GM10248 (cell line): ENCODE results near the gene PIP5K1B.

ENCODE experiments used
- CTCF ChIA-PET: fragments of 300-600 bp; sonication (Branson Sonifier 250); formaldehyde crosslinking; extraction: SDS; loops from one replicate; lab custom pipeline; 2021; ENCODE audit warnings: antibody characterized with exemption; lab: Yijun Ruan, JAX
- POLR2A ChIA-PET: fragments of 350-650 bp; sonication (Branson Sonifier 250); formaldehyde crosslinking; extraction: SDS; loops from one replicate; lab custom pipeline; 2020; ENCODE audit warnings: antibody characterized with exemption; lab: Yijun Ruan, JAX
- DNase-seq: peaks from one replicate; pipeline ENCODE4 v3.0.0; 2012; ENCODE audit errors: extremely low spot score
- TF ChIP-seq, protein P1 (sequence below): IDR thresholded peaks from 2 replicates; pipeline ENCODE4 v1.5.1; 2012; ENCODE audit warnings: mild to moderate bottlenecking, low read depth; ENCODE audit errors: extremely low read depth, missing control alignments, control extremely low read depth

The PIP5K1B gene

DNA sequence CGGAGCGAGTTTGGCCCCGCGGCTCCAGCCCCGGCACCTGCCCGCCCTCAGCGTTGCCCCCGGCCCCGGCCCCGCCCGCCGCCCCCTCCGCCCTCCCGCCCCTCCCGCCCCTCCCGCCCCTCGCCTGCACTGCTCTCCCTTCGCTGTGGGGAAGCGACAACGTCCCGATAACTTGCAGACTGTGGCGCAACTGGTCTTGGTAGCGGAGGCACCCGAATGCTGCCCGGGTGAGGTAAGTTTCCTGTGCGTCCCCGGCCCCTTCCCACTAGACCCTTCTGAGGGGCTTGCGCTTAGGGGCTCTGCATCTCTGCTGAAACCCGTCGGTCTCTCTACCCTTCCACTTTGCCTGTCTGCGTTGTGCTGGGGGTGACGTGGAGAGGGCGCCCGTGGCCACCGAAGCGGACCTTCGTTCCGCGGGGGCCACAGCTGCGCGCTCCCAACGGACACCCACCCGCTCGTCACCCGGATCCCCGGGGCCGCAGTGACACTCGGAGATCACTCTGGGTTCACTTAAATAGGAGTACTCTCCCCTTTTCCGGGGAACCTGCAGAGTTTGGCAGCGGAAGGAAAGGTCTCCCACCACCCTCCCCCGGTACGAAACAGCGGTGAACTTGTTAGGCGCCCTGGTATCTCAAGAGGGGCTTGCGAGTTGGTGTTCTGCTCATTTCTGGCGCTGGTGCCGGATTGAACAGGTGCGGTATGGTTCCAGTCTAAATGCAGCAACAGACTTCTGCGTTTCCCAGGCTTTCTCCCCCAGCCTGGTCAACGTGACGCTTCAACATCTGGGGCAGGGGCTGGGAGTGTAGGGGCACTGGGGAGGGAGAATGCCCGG lies 707 bp downstream of the PIP5K1B start:
- peak; percentile 48 for DNase-seq
- POLR2A ChIA-PET: interaction anchor here (0.5 to 0.6 kb wide), 2 partner anchors 45 to 292 kb away, joined by 3 to 4 read pairs; no protein-coding TSS in a partner anchor

GRCh38 chr9:68706363-68707201 lies 1.5 kb downstream of the PIP5K1B start:
- peak; percentile 54 for DNase-seq
- POLR2A ChIA-PET: interaction anchor here (0.6 kb wide), 1 partner anchor 291 kb away, joined by 4 read pairs; no protein-coding TSS in a partner anchor
- TF ChIP-seq, protein P1, sequence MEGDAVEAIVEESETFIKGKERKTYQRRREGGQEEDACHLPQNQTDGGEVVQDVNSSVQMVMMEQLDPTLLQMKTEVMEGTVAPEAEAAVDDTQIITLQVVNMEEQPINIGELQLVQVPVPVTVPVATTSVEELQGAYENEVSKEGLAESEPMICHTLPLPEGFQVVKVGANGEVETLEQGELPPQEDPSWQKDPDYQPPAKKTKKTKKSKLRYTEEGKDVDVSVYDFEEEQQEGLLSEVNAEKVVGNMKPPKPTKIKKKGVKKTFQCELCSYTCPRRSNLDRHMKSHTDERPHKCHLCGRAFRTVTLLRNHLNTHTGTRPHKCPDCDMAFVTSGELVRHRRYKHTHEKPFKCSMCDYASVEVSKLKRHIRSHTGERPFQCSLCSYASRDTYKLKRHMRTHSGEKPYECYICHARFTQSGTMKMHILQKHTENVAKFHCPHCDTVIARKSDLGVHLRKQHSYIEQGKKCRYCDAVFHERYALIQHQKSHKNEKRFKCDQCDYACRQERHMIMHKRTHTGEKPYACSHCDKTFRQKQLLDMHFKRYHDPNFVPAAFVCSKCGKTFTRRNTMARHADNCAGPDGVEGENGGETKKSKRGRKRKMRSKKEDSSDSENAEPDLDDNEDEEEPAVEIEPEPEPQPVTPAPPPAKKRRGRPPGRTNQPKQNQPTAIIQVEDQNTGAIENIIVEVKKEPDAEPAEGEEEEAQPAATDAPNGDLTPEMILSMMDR: no peak
- CTCF ChIA-PET: interaction anchor here (1.2 to 3.9 kb wide), 4 partner anchors 22 to 140 kb away, joined by 3 to 17 read pairs (median 4); no protein-coding TSS in a partner anchor

More for the DNA sequence above, 707 bp downstream of the PIP5K1B start:
- TF ChIP-seq, protein P1: peak; percentile 27
- CTCF ChIA-PET: interaction anchor here (1.2 to 4.7 kb wide), 6 partner anchors 22 to 294 kb away, joined by 3 to 17 read pairs (median 5); no protein-coding TSS in a partner anchor

DNA sequence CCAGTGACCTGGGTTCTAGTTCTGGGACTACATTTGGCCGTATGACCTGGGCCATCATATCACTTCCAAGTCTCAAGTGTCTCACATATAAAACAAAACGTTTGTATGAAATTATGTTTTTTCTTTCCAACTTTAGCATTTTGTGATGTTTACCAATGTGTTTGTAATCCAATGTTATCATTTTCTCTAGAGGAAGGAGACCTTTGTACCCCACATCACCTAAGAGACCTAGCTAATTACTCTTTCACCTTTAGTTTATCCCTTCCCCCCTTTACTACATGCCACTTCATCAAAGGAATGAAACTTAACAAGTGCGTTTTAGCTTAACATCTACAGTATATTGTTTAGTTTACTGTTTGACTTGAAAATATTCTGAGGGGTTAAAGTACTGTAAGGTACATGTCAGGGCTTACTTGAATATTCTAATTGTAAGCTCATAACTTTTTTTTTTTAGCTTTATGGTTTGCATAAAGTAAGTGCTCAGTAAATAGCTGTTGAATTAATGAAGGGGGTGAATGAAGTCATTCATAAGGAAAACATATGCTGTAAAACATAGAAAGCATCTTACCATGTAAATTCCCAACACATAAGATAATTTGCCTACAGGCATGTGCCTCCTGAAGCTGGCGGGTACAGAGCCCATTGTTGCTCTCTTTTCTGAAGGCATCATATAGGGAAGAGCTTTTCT lies 2.9 kb downstream of the PIP5K1B start:
- ChIA-PET CTCF (interaction anchor here (0.7 to 1.5 kb wide), 12 partner anchors 10 to 292 kb away, joined by 3 to 7 read pairs (median 4); no protein-coding TSS in a partner anchor), POLR2A (no interaction called here)
- TF ChIP-seq, protein P1: no peak
- no peak for DNase-seq

- TF ChIP-seq, protein P1: no peak
- POLR2A ChIA-PET: no interaction called here
- peak; percentile 45 for DNase-seq
- CTCF ChIA-PET: interaction anchor here (0.7 to 1.5 kb wide), 10 partner anchors 11 to 291 kb away, joined by 3 to 7 read pairs (median 4); no protein-coding TSS in a partner anchor
These were observed 3.5 kb downstream of the PIP5K1B start for GRCh38 chr9:68708513-68708912.

GRCh38 chr9:68709291-68710110 lies 4.5 kb downstream of the PIP5K1B start:
- no peak for DNase-seq
- TF ChIP-seq, protein P1: no peak
- ChIA-PET CTCF (interaction anchor here (1.2 kb wide), 1 partner anchor 73 kb away, joined by 3 read pairs; no protein-coding TSS in a partner anchor), POLR2A (no interaction called here)
